GM19397 (cell line): ENCODE measurements around the gene DYRK1A.

ENCODE experiments used
- ATAC-seq: cut with Tn5 transposase; IDR thresholded peaks from one replicate; pipeline ENCODE4 v1.9.1; 2021; ENCODE audit warnings: mild to moderate bottlenecking, moderate library complexity; ENCODE audit not compliant: unreplicated experiment

Gene DYRK1A

GRCh38 chr21:37563641-37564340 is 197.2 kb downstream of the DYRK1A start:
- ATAC-seq: peak; percentile 94

- ATAC-seq: peak; percentile 28
Measured at GRCh38 chr21:37564341-37564923, 197.9 kb downstream of the DYRK1A start.

DNA sequence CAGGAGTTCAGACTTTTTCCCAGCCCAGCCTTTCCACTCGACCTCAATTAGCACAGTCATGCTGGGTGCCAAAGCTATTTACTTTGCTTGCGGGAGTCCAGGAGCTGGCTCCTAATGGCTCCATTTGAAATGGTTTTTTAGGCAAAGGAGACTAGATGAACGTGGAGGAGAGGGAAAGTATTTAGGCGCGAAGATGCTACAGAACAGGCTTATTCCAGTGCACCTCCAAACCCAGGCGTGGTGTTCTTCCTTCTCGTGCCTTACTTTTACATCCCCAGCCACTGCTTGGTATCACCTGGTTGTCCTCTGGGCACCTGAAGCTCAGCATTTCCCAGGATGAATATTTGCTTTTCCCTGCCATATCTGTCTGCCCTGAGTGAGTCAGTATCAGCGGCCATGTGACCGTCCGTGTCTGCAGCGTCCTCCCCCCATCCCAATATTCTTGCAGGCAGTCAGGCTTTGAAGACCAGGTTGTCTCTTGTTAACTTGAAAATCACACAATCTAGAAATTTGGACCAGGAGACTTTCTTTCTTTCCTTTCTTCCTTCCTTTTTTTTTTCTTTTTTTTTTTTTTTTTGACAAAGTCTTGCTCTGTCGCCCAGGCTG is 198.5 kb downstream of the DYRK1A start:
- ATAC-seq: no peak

GRCh38 chr21:37565530-37566223 is 199.1 kb downstream of the DYRK1A start:
- ATAC-seq: no peak

- no peak for ATAC-seq
Measured at GRCh38 chr21:37566790-37567615, 200.4 kb downstream of the DYRK1A start.

- no peak for ATAC-seq
Measured at GRCh38 chr21:37568415-37568814, 201.8 kb downstream of the DYRK1A start.

- no peak for ATAC-seq
Measured at GRCh38 chr21:37568916-37569315, 202.3 kb downstream of the DYRK1A start.

DNA sequence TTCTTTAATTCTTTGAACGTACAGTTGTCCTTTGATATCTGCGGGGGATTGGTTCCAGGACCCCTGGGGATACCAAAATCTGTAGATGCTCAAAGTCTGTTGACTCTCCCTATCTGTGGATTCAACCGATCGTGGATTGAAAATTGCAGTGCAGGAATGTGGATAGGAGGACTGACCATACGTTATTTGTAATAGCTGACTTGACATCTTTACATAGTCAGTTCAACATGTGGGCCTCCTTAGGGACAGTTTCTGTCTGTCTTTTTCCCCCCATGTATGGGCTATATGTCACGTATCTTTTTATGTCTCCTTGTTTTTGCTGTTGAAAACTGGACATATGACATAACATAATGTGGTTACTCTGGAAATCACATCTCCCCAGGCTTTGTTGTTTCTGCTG is 204.9 kb downstream of the DYRK1A start:
- no peak for ATAC-seq

- no peak for ATAC-seq
Measured at GRCh38 chr21:37574316-37574715, 207.7 kb downstream of the DYRK1A start.

GRCh38 chr21:37574751-37575150 is 208.2 kb downstream of the DYRK1A start:
- ATAC-seq: no peak

- ATAC-seq: no peak
Measured at GRCh38 chr21:37575580-37575979, 209.0 kb downstream of the DYRK1A start.
